Right ventricle myocardium superior (tissue), 1 donor: ENCODE measurements around the gene RCBTB2. TPM values are rescaled to one million over a fixed set of nuclear protein-coding genes. Genes with fewer than 3 reads are reported as not detected.
A peak's percentile ranks its signal among the peaks of the same experiment; 100 is the strongest.

Experiments
- ATAC-seq: fragments of 200-7000 bp; cut with Tn5 transposase; one replicate; pipeline ENCODE4 v1.9.1; 2020; ENCODE audit warnings: mild to moderate bottlenecking; ENCODE audit not compliant: poor library complexity
- DNase-seq: peaks from one replicate; pipeline ENCODE4 v3.0.0-alpha.2; 2020
- intact Hi-C: fragments of 100-400 bp; cut with DNase I; formaldehyde crosslinking; loops from one replicate; pipeline ENCODE4 v1.11.2; 2022
- total RNA-seq: library from RNA; stranded (reverse); fragmentation: NEBNext Ultra II Directional; extraction: Animal tissue kit (Norgen Biotek cat#: 25700); gene quantifications from one replicate; pipeline ENCODE4 v1.2.1, GENCODE V29; 2021
- donor health status: DM: no; HTN: yes; CAD: no; lungs with severe emphysema.

RCBTB2 gene
- total RNA-seq, 1 donor from 2014 or later = 16.6 TPM

GRCh38 chr13:48536621-48537250, 3.9 kb upstream of the RCBTB2 start:
- ATAC-seq = no peak
- intact Hi-C loops = no loop called here
- no peak for DNase-seq

- no peak for ATAC-seq
- DNase-seq = no peak
- intact Hi-C loops = no loop called here
These were observed 2.9 kb upstream of the RCBTB2 start for GRCh38 chr13:48535766-48536165.

GRCh38 chr13:48534911-48535501, 2.1 kb upstream of the RCBTB2 start:
- intact Hi-C loops = no loop called here
- DNase-seq = no peak
- ATAC-seq = no peak

GRCh38 chr13:48533961-48534600, 1.2 kb upstream of the RCBTB2 start:
- intact Hi-C loops = no loop called here
- DNase-seq (no peak), ATAC-seq (no peak)

GRCh38 chr13:48532256-48532505, 699 bp downstream of the RCBTB2 start:
- intact Hi-C loops = no loop called here
- ATAC-seq = peak; percentile 41
- DNase-seq = no peak

GRCh38 chr13:48531416-48532255, 1.2 kb downstream of the RCBTB2 start:
- ATAC-seq = peak; percentile 2
- no peak for DNase-seq
- intact Hi-C loops = no loop called here

GRCh38 chr13:48530833-48531232, 2.0 kb downstream of the RCBTB2 start:
- no peak for DNase-seq
- intact Hi-C loops = no loop called here
- ATAC-seq = no peak

GRCh38 chr13:48528720-48529119, 4.2 kb downstream of the RCBTB2 start:
- intact Hi-C loops = no loop called here
- ATAC-seq (no peak), DNase-seq (no peak)

GRCh38 chr13:48527955-48528354, 4.9 kb downstream of the RCBTB2 start:
- intact Hi-C loops = no loop called here
- ATAC-seq (no peak), DNase-seq (no peak)

- ATAC-seq (peak; percentile 14), DNase-seq (no peak)
- intact Hi-C loops = no loop called here
These were observed 6.6 kb downstream of the RCBTB2 start for GRCh38 chr13:48526286-48526685.

- DNase-seq (no peak), ATAC-seq (peak; percentile 64)
- intact Hi-C loops = no loop called here
These were observed 14.8 kb downstream of the RCBTB2 start for GRCh38 chr13:48518083-48518482.

GRCh38 chr13:48515732-48516131, 17.1 kb downstream of the RCBTB2 start:
- DNase-seq = no peak
- intact Hi-C loops = no loop called here
- peak; percentile 48 for ATAC-seq

- DNase-seq (no peak), ATAC-seq (no peak)
- intact Hi-C loops = no loop called here
These were observed 18.1 kb downstream of the RCBTB2 start for GRCh38 chr13:48514793-48515192.

- intact Hi-C loops = no loop called here
- ATAC-seq (peak; percentile 58), DNase-seq (no peak)
These were observed 21.2 kb downstream of the RCBTB2 start for GRCh38 chr13:48511621-48512230.

- intact Hi-C loops = no loop called here
- DNase-seq (no peak), ATAC-seq (no peak)
These were observed 22.2 kb downstream of the RCBTB2 start for GRCh38 chr13:48510698-48511097.

GRCh38 chr13:48508011-48508410, 24.9 kb downstream of the RCBTB2 start:
- intact Hi-C loops = no loop called here
- no peak for DNase-seq
- no peak for ATAC-seq

GRCh38 chr13:48507021-48507420, 25.9 kb downstream of the RCBTB2 start:
- ATAC-seq (no peak), DNase-seq (no peak)
- intact Hi-C loops = no loop called here

- intact Hi-C loops = no loop called here
- ATAC-seq = peak; percentile 46
- DNase-seq = peak; percentile 49
These were observed 26.7 kb downstream of the RCBTB2 start for GRCh38 chr13:48506092-48506701.

- intact Hi-C loops = no loop called here
- DNase-seq (no peak), ATAC-seq (peak; percentile 66)
These were observed 27.2 kb downstream of the RCBTB2 start for GRCh38 chr13:48505597-48506091.
